ENCODE measurements around the gene EDEM2. TPM values are rescaled to one million over a fixed set of nuclear protein-coding genes. Genes with fewer than 3 reads are reported as not detected.
A peak's percentile ranks its signal among the peaks of the same experiment; 100 is the strongest.
"Not testable (repeated sequence)": the region's sequence is repeated elsewhere in the genome, so short reads cannot be mapped to it uniquely, and the experiment has no call there.

The EDEM2 gene
- total RNA-seq, 1 experiment from 2014 or later, result 43.7 TPM

DNA sequence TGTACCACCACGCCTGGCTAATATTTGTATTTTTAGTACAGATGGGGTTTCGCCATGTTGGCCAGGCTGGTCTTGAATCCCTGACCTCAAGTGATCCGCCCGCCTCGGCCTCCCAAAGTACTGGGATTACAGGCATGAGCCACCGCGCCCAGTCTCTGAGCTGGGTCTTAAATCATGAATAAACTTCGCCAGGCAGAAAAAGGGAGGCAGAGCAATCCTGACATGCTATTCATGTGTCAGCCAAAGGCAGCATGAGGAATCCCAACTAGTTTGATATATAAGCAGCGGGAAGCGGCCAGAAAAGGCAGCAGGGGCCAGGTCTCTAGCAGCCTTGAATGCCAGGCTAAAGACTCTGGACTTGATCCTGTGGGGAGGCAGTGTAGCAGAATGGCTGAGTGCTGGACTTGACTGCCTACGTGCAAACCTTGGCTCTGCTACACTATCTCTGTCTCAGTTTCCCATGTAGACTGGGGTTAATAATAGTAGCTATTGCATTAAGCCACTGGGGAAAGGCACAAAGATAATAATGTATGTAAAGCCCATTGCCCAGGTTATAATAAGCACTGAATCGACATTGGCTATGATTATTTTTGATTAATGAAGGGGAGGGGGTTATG, 26.5 kb upstream of the EDEM2 start:
- in situ Hi-C loops (cut with HindIII; ENCODE audit: low pct_unique_long_range_greater_than_20kb, low sequenced_read_pairs), result no loop called here
- DNase-seq (ENCODE audit: low read depth), result no peak

DNA sequence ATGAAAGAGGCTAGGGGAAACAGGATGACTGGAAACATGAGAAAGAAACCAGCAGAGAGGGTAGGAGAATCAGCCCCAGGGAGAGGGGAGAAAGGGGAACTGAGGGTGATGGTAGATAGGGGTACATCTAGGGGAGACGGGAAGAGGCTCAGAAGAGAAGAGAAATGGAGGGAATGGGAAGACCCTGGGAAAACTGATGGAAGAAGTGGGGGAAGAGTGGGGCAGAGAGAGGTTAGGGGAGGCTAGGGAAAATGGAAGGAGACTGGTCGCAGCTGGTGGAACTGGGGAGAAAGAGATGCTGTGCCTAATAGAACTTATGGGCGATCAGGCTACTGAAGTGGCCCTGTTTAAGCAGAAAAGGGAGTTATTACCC, 25.3 kb upstream of the EDEM2 start:
- no peak for DNase-seq (ENCODE audit: low read depth)
- in situ Hi-C loops (cut with HindIII; ENCODE audit: low pct_unique_long_range_greater_than_20kb, low sequenced_read_pairs), result no loop called here

DNA sequence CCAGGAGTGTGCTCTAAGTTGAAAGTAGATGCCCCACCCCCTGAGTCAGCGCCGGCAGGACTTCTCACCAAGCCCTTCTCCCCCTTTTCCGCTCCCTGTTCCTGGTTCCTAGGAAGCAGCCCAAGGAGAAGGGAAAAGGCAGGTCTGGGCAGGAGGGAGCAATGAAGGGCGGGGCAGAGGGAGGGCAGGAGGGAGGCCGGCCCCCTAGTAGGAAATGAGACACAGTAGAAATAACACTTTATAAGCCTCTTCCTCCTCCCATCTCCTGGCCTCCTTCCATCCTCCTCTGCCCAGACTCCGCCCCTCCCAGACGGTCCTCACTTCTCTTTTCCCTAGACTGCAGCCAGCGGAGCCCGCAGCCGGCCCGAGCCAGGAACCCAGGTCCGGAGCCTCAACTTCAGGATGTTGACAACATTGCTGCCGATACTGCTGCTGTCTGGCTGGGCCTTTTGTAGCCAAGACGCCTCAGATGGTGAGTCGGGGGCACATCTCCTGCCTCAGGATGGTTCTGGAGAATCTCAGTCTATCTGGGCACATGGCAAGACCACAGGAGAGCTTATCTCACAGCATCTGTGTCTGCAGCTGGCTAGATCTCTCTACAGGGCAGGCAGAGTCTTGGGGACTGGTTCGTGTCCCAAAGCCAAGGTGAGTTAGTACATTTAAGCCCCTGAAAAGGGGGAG, 24.8 kb upstream of the EDEM2 start, which contains the start of gene PROCR:
TSS of gene PROCR (plus strand) at position 320 of the 681 bp plus-strand sequence. CDS start at position 403, 83 bp downstream.
- peak; percentile 97 for DNase-seq (ENCODE audit: low read depth)
- in situ Hi-C loops (cut with HindIII; ENCODE audit: low pct_unique_long_range_greater_than_20kb, low sequenced_read_pairs), result no loop called here

DNA sequence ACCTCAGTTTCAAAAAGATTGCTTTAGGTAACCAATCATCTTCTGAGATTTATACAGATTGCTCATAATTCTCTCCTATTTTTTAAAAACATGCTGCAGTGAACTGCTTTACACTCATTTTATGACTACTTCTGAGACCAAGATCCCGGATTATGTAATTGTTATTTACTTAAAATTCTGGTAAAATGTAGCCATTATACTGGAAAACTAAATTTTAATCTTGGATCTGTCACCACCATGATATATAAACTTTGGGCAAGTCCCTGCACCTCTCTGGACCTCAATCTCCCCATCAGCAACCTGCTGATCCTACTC, 24.3 kb upstream of the EDEM2 start:
- in situ Hi-C loops (cut with HindIII; ENCODE audit: low pct_unique_long_range_greater_than_20kb, low sequenced_read_pairs), result no loop called here
- no peak for DNase-seq (ENCODE audit: low read depth)

DNA sequence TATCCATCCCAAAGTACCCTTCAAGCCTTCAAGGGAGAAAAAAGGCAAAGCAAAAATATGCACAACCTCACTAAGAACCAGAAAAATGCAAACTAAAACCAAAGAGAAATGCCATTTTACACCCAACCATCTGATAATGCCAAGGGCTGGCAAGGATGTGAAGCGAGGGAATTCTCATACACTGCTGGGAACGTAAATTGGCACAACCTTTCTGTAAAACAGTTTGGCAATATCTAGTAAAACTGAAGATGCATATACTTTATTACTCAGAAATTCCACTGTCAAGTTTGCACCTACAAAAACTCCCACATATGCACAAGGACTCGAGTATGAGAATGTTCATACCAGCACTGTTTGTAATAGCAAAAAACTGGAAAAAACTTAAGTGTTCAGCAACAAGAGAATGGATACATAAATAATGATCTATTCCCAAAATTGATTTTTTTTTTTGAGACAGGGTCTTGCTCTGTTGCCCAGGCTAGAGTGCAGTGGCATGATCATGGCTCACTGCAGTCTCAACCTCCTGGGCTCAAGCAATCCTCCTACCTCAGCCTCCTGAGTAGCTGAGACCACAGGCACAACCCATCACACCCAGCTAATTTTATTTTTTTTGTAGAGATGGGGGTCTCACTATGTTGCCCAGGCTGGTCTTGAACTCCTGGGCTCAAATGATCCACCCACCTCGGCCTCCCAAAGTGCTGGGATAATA, 21.7 kb upstream of the EDEM2 start:
- DNase-seq (ENCODE audit: low read depth); in situ Hi-C loops (cut with HindIII; ENCODE audit: low pct_unique_long_range_greater_than_20kb, low sequenced_read_pairs): not testable (repeated sequence)

DNA sequence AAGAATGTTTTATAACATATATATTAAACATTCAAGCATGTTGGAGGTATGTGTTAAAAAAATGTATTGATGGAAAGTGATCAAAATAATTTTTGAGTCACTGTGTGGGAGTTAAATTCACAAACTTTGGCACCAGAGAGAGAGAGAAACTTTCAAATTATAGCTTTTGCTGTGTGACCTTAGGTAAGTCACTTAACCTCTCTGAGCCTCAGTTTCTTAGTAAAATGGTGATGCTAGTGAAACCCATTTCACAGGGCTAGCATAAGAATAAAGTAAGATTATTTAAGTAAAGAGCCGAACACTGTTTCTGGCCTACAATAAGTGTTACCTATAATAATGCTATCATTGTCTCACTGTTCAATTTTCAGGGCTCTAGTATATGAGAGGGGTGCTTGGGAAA, 20.7 kb upstream of the EDEM2 start:
- DNase-seq (ENCODE audit: low read depth), result no peak
- in situ Hi-C loops (cut with HindIII; ENCODE audit: low pct_unique_long_range_greater_than_20kb, low sequenced_read_pairs), result no loop called here

DNA sequence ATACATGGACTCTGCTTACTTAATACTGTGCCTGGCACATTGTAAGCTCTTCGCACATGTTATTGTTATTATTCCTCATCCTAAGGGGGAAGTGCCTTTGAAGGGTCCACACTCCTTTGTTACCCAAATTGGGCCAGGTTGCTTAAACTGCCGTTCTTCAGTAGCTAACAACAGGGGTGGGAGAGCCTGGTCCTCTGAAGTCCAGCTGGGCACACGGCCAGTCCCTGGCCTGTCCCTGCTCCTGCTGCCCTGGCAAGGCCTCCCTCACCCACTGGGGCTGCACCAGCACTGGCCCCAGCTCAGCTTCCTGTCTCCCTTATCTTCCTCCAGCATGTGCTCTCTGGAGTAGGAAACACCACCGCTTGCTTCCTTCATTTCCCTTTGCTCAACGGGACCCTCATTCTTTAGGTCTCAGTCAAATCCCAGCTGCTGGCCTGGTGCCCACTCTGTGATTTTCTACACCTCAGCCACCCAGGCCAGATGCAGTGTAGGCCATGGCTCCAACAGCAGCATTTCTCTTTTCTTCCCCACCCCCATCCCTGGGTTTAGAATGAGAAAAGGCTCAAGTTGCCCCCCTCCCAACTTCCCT, 19.2 kb upstream of the EDEM2 start:
- DNase-seq (ENCODE audit: low read depth), result no peak
- in situ Hi-C loops (cut with HindIII; ENCODE audit: low pct_unique_long_range_greater_than_20kb, low sequenced_read_pairs), result no loop called here

DNA sequence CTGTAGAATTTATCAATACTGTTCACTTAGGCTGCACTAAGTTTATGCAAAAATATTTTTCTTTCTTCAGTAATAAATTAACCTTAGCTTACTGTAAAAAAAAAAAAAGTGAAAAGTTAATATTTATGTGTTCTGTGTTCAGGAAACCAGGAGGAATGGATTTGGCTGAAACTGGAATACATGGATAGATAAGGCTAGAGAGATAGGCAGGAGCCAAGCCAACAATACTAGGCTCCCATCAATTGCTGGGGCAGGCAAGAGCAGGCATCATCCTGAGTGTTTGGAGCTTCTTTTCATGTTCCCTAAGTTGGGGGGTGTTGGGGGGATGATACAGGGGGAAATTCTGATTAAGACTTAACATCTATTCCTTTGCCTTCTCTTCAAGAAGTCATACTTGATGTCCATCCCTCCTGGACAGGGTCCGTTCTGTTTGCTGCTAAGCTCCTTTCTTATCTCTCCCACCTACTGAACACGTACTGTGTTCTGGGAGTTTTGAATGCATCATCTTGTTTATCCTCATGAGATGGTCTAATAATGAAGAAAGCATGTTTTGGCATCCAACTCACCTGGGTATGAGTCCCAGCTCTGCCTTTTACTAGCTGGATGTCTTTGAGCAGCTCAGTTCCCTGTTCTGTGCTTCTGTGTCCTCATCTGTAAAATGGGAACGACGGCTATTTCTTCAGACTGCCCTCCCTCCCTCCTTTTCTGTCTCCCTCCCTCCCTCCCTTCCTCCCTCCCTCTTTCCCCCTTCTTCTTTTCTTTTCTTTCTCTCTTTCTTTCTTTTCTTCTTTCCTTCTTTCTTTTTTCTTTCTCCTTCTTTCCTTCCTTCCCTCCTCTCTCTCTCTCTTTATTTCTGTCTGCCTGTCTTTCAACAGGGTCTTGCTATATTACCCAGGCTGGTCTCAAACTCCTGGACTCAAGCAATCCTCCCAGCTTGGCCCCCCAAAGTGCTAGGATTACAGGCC, 18.4 kb upstream of the EDEM2 start:
- in situ Hi-C loops (cut with HindIII; ENCODE audit: low pct_unique_long_range_greater_than_20kb, low sequenced_read_pairs), result no loop called here

DNA sequence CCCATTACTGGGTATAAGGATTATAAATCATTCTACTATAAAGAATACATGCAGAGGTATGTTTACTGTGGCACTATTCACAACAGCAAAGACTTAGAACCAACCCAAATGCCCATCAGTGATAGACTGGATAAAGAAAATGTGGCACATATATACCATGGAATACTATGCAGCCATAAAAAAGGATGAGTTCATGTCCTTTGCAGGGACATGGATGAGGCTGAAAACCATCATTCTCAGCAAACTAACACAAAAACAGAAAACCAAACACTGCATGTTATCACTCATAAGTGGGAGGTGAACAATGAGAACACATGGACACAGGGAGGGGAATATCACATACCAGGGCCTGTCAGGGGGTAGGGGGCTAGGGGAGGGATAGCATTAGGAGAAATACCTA, 17.4 kb upstream of the EDEM2 start:
- DNase-seq (ENCODE audit: low read depth); in situ Hi-C loops (cut with HindIII; ENCODE audit: low pct_unique_long_range_greater_than_20kb, low sequenced_read_pairs): not testable (repeated sequence)

More for the DNA sequence above, 18.4 kb upstream of the EDEM2 start:
- no peak for DNase-seq (ENCODE audit: low read depth)

DNA sequence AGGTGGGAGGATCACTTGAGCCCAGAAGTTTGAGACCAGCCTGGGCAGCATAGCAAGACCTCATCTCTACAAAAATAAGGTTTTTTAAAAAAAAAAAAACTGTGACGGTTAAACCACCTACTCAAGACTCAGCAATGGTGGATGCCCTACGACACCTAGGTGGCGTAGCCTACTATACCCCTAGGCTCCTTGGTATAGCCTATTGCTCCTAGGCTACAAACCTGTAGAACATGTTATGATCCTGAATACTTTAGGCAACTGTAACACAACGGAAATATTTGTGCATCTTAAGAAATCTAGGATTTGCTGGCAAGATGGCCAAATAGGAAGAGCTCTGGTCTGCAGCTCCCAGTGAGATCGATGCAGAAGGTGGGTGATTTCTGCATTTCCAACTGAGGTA, 13.2 kb upstream of the EDEM2 start:
- in situ Hi-C loops (cut with HindIII; ENCODE audit: low pct_unique_long_range_greater_than_20kb, low sequenced_read_pairs); DNase-seq (ENCODE audit: low read depth): not testable (repeated sequence)

DNA sequence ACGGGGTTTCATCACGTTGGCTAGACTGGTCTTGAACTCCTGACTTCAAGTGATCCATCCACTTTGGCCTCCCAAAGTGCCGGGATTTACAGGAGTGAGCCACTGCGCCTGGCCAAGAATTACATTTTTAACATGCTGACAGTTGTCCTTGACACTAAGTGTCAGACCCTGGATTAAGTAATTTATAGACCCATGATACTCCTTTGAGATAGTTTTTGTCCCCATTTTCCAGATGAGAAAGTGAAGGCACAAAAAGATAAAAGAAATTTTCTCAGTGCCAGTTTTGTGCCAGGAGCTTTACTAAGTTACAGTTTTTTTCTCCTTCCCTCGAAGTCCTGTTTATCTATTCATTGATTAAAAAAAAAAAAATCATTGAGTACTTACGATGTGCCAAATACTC, 9.8 kb upstream of the EDEM2 start:
- in situ Hi-C loops (cut with HindIII; ENCODE audit: low pct_unique_long_range_greater_than_20kb, low sequenced_read_pairs), result no loop called here
- no peak for DNase-seq (ENCODE audit: low read depth)

DNA sequence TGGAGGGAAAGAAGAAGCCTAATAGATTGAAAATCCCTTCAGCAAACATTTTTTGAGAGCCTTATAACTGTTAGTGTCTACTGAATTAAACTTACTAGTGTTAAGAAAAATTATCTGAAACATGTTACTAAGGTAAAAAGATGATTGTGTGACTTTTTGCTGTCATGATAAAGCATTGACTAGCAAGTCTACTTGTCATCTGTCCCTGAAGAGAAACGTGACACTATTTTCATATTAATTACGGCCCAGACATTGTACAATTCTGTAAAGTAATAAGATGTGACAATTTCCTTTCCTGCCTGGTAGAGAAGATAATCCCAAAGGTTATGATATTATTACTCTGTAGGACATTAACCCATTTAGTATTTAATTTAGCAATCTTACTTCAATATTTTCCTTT, 8.8 kb upstream of the EDEM2 start:
- DNase-seq (ENCODE audit: low read depth), result no peak
- in situ Hi-C loops (cut with HindIII; ENCODE audit: low pct_unique_long_range_greater_than_20kb, low sequenced_read_pairs), result no loop called here

DNA sequence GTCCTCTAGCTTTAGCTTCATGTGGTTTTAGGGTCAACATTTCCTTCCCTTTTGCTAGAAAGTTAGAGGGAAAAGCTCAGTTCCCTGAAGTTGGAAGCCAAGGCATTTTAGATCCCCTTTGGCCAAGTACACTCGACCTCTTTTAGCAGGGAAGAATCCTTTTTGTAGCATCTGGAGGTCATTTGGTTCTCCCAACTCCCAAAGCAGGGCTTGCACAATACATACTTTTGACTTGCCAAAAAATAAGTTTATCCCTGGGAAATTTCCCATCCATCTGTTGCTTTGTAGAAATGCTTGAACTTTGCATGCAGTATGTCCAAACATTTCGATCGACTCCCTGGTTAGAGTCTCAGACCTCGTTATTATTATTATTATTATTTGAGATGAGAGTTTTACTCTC, 4.6 kb upstream of the EDEM2 start:
- no peak for DNase-seq (ENCODE audit: low read depth)
- in situ Hi-C loops (cut with HindIII; ENCODE audit: low pct_unique_long_range_greater_than_20kb, low sequenced_read_pairs), result no loop called here

DNA sequence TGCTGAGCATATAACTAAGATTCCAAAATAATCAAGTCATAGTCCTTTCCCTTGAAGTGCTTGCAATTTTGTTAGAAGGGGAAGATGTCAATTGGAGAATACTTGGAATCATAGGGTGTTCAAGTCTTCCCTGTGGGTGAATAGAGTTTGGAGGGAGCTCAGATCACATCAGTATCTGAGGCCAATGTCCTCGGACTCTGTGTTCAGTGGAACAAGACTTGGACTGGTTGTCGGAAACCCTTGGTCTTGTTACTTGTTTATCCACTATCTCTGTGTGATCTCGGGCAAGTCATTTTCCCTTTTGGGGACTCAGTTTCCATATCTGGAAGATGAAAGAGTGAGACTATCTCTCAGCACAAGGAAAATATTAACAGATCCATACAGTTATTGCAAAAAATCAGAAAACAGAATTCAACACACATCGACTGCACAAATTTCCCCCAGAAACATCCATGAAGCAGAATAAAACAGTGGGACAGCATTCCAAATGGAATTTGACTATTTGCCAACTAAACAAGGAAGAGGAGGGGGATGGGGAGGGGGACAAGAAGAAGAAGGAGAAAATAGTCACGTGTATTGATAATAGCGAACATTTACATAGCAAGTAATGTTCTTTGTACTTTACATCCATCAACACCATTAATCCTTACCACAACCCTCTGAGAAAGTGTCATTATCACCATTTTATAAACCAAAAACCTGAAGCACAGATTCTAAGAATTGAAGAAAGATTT, 3.9 kb upstream of the EDEM2 start:
- in situ Hi-C loops (cut with HindIII; ENCODE audit: low pct_unique_long_range_greater_than_20kb, low sequenced_read_pairs), result no loop called here
- no peak for DNase-seq (ENCODE audit: low read depth)

DNA sequence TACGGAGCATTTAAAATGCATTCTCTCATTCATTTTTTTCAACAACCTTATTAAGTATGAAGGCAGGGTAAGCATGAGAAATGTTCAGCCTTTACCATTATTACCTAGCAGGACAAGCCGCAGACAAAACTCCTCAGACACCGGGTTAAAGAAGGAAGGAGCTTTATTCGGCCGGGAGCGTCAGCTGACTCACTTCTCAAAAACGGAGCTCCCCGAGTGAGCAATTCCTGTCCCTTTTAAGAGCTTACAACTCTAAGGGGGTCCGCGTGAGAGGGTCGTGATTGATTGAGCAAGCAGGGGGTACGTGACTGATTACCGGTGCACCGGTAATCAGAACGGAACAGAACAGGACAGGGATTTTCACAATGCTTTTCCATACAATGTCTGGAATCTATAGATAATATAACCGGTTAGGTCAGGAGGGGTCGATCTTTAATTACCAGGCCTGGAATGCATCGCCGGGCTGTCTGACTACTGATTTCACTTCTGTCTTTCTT, 487 bp upstream of the EDEM2 start:
- DNase-seq (ENCODE audit: low read depth); in situ Hi-C loops (cut with HindIII; ENCODE audit: low pct_unique_long_range_greater_than_20kb, low sequenced_read_pairs): not testable (repeated sequence)

DNA sequence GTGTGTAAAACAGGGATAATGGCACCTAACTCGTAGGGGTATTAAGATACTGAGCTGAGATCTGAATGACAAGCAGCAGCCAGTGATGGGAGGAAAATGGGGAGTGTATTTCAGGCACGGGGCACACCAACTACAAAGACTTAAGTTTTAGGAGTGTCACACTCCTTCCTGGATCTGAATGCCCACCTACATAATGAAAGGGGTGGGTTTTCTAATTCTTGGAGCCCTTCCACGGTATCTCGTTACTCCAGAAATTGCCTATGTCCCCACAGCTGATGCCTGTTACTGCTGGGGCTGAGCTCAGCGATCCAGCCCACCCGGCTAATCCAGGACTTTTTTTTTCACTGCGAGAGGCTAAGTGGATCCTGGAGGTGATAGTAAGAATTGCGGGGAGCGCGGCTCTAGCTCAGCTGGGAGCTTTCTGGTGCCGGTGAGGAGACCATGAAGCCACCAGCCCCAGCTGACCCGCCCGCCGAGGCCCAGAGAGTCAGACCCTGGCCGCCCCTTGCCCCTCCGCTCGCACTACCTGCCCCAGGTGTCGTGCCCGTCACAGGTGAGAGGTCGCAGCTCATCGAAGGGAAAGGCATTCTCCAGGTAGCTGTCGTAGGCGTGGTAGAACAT, 727 bp downstream of the EDEM2 start:
- in situ Hi-C loops (cut with HindIII; ENCODE audit: low pct_unique_long_range_greater_than_20kb, low sequenced_read_pairs), result no loop called here
- DNase-seq (ENCODE audit: low read depth), result no peak

DNA sequence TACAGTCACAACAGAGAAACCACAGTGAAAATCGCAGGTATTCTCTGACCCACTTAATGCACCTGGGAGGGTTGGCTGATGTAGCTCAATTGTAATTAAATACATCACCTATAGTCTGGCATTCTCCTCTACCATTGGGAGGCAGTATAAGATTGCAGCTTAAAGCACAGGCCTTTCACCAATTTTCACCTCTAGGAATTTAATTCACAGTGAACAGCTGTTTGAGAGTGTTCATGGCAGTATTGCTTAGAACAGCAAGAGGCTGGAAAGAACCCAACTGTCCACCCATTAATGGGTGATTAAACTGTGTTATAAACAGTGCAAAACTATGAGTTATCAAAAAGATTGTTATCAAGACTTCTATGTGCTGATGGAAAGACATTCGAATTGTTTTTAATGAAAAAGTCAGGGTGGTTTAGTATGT, 2.0 kb downstream of the EDEM2 start:
- in situ Hi-C loops (cut with HindIII; ENCODE audit: low pct_unique_long_range_greater_than_20kb, low sequenced_read_pairs), result no loop called here
- DNase-seq (ENCODE audit: low read depth), result peak; percentile 53
